NB4 (cell line): ENCODE results near the gene KRTAP2-1.

ENCODE experiments used
- MYC ChIP-seq: IDR thresholded peaks from 2 replicates; pipeline ENCODE4 v1.6.1; 2011; ENCODE audit warnings: low read depth, low read length
- POLR2A ChIP-seq: IDR thresholded peaks from 2 replicates; pipeline ENCODE4 v1.6.1; 2011; ENCODE audit warnings: mild to moderate bottlenecking; ENCODE audit not compliant: insufficient read length; ENCODE audit errors: extremely low read depth
- TF ChIP-seq, protein P1 (sequence below): IDR thresholded peaks from one replicate; pipeline ENCODE4 v1.5.1; 2012; ENCODE audit warnings: low read depth, low read length

DNA sequence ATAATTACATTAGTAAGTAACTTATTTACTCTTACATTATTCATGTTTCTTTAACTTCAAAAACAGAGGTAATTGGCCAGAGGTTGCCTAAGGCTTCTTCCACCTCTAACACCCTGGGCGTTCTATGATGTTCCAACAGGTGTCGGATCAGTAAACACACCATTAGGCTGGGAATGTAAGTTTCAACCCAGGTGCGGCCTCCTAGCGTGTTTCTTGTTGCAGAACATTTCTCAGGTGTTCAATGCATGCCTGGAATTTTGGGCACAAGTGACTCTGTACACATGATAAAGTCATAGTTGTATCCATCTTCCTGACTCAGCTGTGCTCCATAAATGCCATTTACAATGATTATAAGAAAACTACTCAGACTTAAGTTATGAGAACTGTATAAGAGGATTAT, 6.9 kb upstream of the KRTAP2-1 start:
- TF ChIP-seq, protein P1, sequence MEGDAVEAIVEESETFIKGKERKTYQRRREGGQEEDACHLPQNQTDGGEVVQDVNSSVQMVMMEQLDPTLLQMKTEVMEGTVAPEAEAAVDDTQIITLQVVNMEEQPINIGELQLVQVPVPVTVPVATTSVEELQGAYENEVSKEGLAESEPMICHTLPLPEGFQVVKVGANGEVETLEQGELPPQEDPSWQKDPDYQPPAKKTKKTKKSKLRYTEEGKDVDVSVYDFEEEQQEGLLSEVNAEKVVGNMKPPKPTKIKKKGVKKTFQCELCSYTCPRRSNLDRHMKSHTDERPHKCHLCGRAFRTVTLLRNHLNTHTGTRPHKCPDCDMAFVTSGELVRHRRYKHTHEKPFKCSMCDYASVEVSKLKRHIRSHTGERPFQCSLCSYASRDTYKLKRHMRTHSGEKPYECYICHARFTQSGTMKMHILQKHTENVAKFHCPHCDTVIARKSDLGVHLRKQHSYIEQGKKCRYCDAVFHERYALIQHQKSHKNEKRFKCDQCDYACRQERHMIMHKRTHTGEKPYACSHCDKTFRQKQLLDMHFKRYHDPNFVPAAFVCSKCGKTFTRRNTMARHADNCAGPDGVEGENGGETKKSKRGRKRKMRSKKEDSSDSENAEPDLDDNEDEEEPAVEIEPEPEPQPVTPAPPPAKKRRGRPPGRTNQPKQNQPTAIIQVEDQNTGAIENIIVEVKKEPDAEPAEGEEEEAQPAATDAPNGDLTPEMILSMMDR, result no peak
- no peak for TF ChIP-seq MYC
- no peak for TF ChIP-seq POLR2A
